Mammary epithelial cell (primary cell): Measurements from ENCODE around the gene CORO1A.
"Not testable (repeated sequence)": the region's sequence is repeated elsewhere in the genome, so short reads cannot be mapped to it uniquely, and the experiment has no call there.

Experiments used
- CTCF ChIP-seq, 2 donors: IDR thresholded peaks in 1 of 2; conservative IDR thresholded peaks in 1 of 2; 2 replicates each; pipeline ENCODE4 v1.5.1; 2011 to 2012; ENCODE audit warnings: inconsistent platforms in 2 of 2, low read length in 2 of 2, mild to moderate bottlenecking in 2 of 2, control low read depth in 1 of 2, low read depth in 1 of 2; ENCODE audit not compliant: insufficient read depth in 1 of 2; ENCODE audit errors: extremely low read depth in 1 of 2
- EZH2 ChIP-seq: IDR thresholded peaks from 2 replicates; pipeline ENCODE4 v1.6.1; 2012; ENCODE audit warnings: low read length, inconsistent platforms, borderline replicate concordance

GRCh38 chr16:30199608-30200343, 16.4 kb downstream of the CORO1A start:
- TF ChIP-seq CTCF (conservative IDR thresholded peaks at IDR 0.05 in 1 of 2, IDR thresholded peaks at IDR 0.05 in 1 of 2; ENCODE audit: extremely low read depth in 1 of 2, insufficient read depth in 1 of 2, low read depth in 1 of 2, low read length in 2 of 2); EZH2: not testable (repeated sequence)
